ENCODE data around the gene OLIG1.

GRCh38 chr21:33110340-33110715, 40.4 kb downstream of the OLIG1 start:
- TF ChIP-seq CTCF (IDR thresholded peaks at IDR 0.05) (no peak), POLR2A (IDR thresholded peaks at IDR 0.05) (no peak)

Data from testis (tissue), 2 donors.